ENCODE data around the gene OSBPL5.
A peak's percentile ranks its signal among the peaks of the same experiment; 100 is the strongest.
"Not testable (repeated sequence)": the region's sequence is repeated elsewhere in the genome, so short reads cannot be mapped to it uniquely, and the experiment has no call there.

The OSBPL5 gene

GRCh38 chr11:3085052-3085451, 80.1 kb downstream of the OSBPL5 start:
- DNase-seq (ENCODE audit: low read depth in 2 of 2) = no peak

GRCh38 chr11:3083321-3083720, 81.8 kb downstream of the OSBPL5 start:
- no peak for DNase-seq (ENCODE audit: low read depth in 2 of 2)

GRCh38 chr11:3081386-3081751, 83.7 kb downstream of the OSBPL5 start:
- no peak for DNase-seq (ENCODE audit: low read depth in 2 of 2)

GRCh38 chr11:3080733-3081385, 84.3 kb downstream of the OSBPL5 start:
- DNase-seq (ENCODE audit: low read depth in 2 of 2) = no peak

- DNase-seq (ENCODE audit: low read depth in 2 of 2) = no peak
Measured at GRCh38 chr11:3080104-3080503, 85.0 kb downstream of the OSBPL5 start.

GRCh38 chr11:3077846-3078440, 87.2 kb downstream of the OSBPL5 start:
- no peak for DNase-seq (ENCODE audit: low read depth in 2 of 2)

GRCh38 chr11:3077189-3077836, 87.8 kb downstream of the OSBPL5 start:
- no peak for DNase-seq (ENCODE audit: low read depth in 2 of 2)

GRCh38 chr11:3074912-3075589, 90.1 kb downstream of the OSBPL5 start:
- DNase-seq (ENCODE audit: low read depth in 2 of 2) = no peak

GRCh38 chr11:3073029-3073435, 92.1 kb downstream of the OSBPL5 start:
- DNase-seq (ENCODE audit: low read depth in 2 of 2) = peak; percentile 29 to 42

GRCh38 chr11:3069425-3069824, 95.7 kb downstream of the OSBPL5 start:
- DNase-seq (ENCODE audit: low read depth in 2 of 2) = no peak

- DNase-seq (ENCODE audit: low read depth in 2 of 2) = not testable (repeated sequence)
Measured at GRCh38 chr11:3066308-3066707, 98.8 kb downstream of the OSBPL5 start.

- not testable (repeated sequence) for DNase-seq (ENCODE audit: low read depth in 2 of 2)
Measured at GRCh38 chr11:3064709-3065108, 100.4 kb downstream of the OSBPL5 start.

GRCh38 chr11:3063876-3064275, 101.2 kb downstream of the OSBPL5 start:
- DNase-seq (ENCODE audit: low read depth in 2 of 2) = not testable (repeated sequence)

- DNase-seq (ENCODE audit: low read depth in 2 of 2) = not testable (repeated sequence)
Measured at GRCh38 chr11:3063432-3063831, 101.7 kb downstream of the OSBPL5 start.

- no peak for DNase-seq (ENCODE audit: low read depth in 2 of 2)
Measured at GRCh38 chr11:3060436-3061025, 104.6 kb downstream of the OSBPL5 start.

GRCh38 chr11:3058753-3059664, 106.1 kb downstream of the OSBPL5 start:
- peak in 1 of 2 experiments; percentile 7 for DNase-seq (ENCODE audit: low read depth in 2 of 2)

GRCh38 chr11:3057069-3057963, 107.8 kb downstream of the OSBPL5 start, which contains the start of gene CARS1:
Gene CARS1, minus strand, starts transcription at chr11:3057423. Its CDS starts 56 bp downstream, at chr11:3057367.
- peak; percentile 88 for DNase-seq (ENCODE audit: low read depth in 2 of 2)

- no peak for DNase-seq (ENCODE audit: low read depth in 2 of 2)
Measured at GRCh38 chr11:3056296-3057068, 108.6 kb downstream of the OSBPL5 start.

GRCh38 chr11:3055891-3056290, 109.2 kb downstream of the OSBPL5 start:
- no peak for DNase-seq (ENCODE audit: low read depth in 2 of 2)

All from fibroblast of skin of left quadriceps (primary cell).